Ectodermal cell (in vitro differentiated cells): ENCODE measurements around the gene CDKL4.
"Not testable (repeated sequence)": the region's sequence is repeated elsewhere in the genome, so short reads cannot be mapped to it uniquely, and the experiment has no call there.

Source experiments
- H3K27ac ChIP-seq: 2 replicates; pipeline ENCODE4 v1.7.0; 2013; ENCODE audit warnings: mild to moderate bottlenecking, low read depth, low read length; ENCODE audit not compliant: insufficient read depth, poor library complexity, severe bottlenecking
- H3K27me3 ChIP-seq: 2 replicates; pipeline ENCODE4 v1.7.0; 2013; ENCODE audit warnings: mild to moderate bottlenecking, low read length; ENCODE audit not compliant: insufficient read depth, control insufficient read depth, poor library complexity, severe bottlenecking
- H3K36me3 ChIP-seq: one replicate; pipeline ENCODE4 v1.7.0; 2013; ENCODE audit warnings: low read length; ENCODE audit not compliant: control insufficient read depth, insufficient read depth
- H3K4me1 ChIP-seq: one replicate; pipeline ENCODE4 v1.7.0; 2013; ENCODE audit warnings: low read length; ENCODE audit not compliant: control insufficient read depth, insufficient read depth
- H3K4me3 ChIP-seq: 2 replicates; pipeline ENCODE4 v1.7.0; 2013; ENCODE audit warnings: low read depth, low read length, control low read depth; ENCODE audit not compliant: insufficient read depth
- H3K9me3 ChIP-seq: 2 replicates; pipeline ENCODE4 v1.7.0; 2013; ENCODE audit warnings: mild to moderate bottlenecking, low read length, moderate library complexity; ENCODE audit not compliant: control insufficient read depth
- WGBS, 2 experiments: methylation state at CpG; one replicate each; pipeline ENCODE4 v1.1.7; 2013; ENCODE audit warnings: missing lambda C conversion rate in 2 of 2; 5-methylcytosine and 5-hydroxymethylcytosine counted together

The CDKL4 gene

DNA sequence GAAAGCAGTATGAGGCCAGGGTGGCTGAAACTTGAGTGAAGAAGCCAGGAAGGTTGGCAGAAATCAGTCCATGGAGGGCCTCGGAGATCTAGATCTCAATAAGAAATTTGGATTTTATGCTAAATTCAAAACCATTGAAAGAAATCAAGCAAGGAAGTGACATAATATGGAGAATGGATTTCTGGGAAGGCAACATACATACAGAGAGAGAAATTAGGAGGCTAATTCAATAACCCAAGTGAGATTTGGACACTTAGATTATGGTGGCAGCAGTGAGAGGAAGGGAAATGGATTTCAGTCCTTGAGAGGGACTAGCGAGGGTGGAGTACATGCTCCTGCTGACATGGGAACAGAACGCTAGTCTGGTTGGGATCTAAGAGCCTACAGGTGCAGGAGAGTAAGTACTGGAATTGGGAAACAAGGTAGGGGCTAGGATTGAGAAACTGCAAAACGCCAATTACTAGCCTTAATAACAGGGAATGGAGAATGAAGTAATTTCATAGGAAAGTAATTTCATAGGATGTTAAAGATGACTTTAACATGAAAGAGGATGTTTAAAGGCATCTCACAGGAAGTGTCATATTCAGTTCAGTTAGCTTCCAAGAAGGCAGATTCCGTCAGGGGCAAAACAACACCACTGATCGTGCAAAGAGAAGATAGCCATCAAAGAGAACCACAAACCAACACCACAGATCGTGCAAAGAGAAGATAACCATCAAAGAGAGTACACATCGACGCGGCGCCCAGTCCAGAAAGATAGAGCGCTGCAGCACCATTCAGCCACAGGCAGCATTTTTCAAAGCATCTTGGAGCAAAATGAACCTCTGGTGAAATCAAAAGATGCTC, 27.2 kb downstream of the CDKL4 start:
- H3K36me3 ChIP-seq = no peaks in the 10 kb centered on the region
- no peaks in the 10 kb centered on the region for H3K9me3 ChIP-seq
- no peaks in the 10 kb centered on the region for H3K27me3 ChIP-seq
- no peak overlapping the region for H3K4me3 ChIP-seq
- WGBS, 2 experiments = 87% methylated on average over 12 of the region's 12 CpGs
- H3K27ac ChIP-seq = no peak overlapping the region
- no peaks in the 10 kb centered on the region for H3K4me1 ChIP-seq

GRCh38 chr2:39215545-39215944, 28.2 kb downstream of the CDKL4 start:
- H3K9me3 ChIP-seq = no peaks in the 10 kb centered on the region
- no peak overlapping the region for H3K27ac ChIP-seq
- no peaks in the 10 kb centered on the region for H3K27me3 ChIP-seq
- no peaks in the 10 kb centered on the region for H3K36me3 ChIP-seq
- H3K4me1 ChIP-seq = no peaks in the 10 kb centered on the region
- 96% methylated on average over 2 of the region's 2 CpGs for WGBS, 2 experiments
- H3K4me3 ChIP-seq = no peak overlapping the region

GRCh38 chr2:39213015-39213414, 30.8 kb downstream of the CDKL4 start:
- no peaks in the 10 kb centered on the region for H3K4me1 ChIP-seq
- no peak overlapping the region for H3K4me3 ChIP-seq
- H3K9me3 ChIP-seq = no peaks in the 10 kb centered on the region
- WGBS, 2 experiments = 94 to 100% methylated on average over 1 of the region's 1 CpG
- H3K27ac ChIP-seq = no peak overlapping the region
- H3K36me3 ChIP-seq = no peaks in the 10 kb centered on the region
- H3K27me3 ChIP-seq = no peaks in the 10 kb centered on the region

- H3K4me3 ChIP-seq = no peak overlapping the region
- WGBS, 2 experiments = 86 to 100% methylated on average over 1 of the region's 1 CpG
These were observed 32.9 kb downstream of the CDKL4 start for GRCh38 chr2:39210846-39211245.

DNA sequence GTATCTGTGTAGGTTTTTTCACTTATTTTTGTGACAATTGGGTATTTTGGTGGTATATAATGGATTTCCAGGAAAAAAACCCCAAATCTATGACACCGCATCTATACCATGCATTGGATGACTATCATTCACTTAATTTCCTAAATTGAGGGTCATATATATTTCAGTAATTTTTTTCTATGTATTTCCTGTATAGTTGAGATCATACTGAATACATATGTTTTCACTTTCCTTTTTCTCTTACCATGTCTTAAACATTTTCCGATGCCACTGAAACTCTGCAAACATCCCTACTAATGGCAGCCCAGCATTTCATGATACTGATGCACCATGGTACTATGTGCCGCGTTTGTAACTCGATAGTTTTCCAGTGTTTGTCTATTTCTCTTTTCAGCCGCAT, 40.4 kb downstream of the CDKL4 start:
- no peak overlapping the region for H3K27ac ChIP-seq
- H3K36me3 ChIP-seq = no peaks in the 10 kb centered on the region
- WGBS, 2 experiments = 92 to 95% methylated on average over 4 to 5 of the region's 6 CpGs

More at GRCh38 chr2:39210846-39211245, 32.9 kb downstream of the CDKL4 start:
- no peaks in the 10 kb centered on the region for H3K9me3 ChIP-seq
- H3K27me3 ChIP-seq = no peaks in the 10 kb centered on the region
- H3K4me1 ChIP-seq = no peaks in the 10 kb centered on the region
- no peaks in the 10 kb centered on the region for H3K36me3 ChIP-seq
- no peak overlapping the region for H3K27ac ChIP-seq

GRCh38 chr2:39202639-39203369, 41.0 kb downstream of the CDKL4 start:
- H3K27me3 ChIP-seq = no peaks in the 10 kb centered on the region
- H3K27ac ChIP-seq = no peak overlapping the region
- H3K9me3 ChIP-seq = no peaks in the 10 kb centered on the region
- 80 to 93% methylated on average over 1 of the region's 1 CpG for WGBS, 2 experiments
- no peaks in the 10 kb centered on the region for H3K36me3 ChIP-seq
- H3K4me1 ChIP-seq = no peaks in the 10 kb centered on the region
- no peak overlapping the region for H3K4me3 ChIP-seq

More for the DNA sequence above, 40.4 kb downstream of the CDKL4 start:
- Histone ChIP-seq H3K4me3 (no peak overlapping the region), H3K27me3 (no peaks in the 10 kb centered on the region), H3K4me1 (no peaks in the 10 kb centered on the region), H3K9me3 (no peaks in the 10 kb centered on the region)

- H3K9me3 ChIP-seq, H3K27ac ChIP-seq, H3K36me3 ChIP-seq, H3K4me3 ChIP-seq, H3K27me3 ChIP-seq, H3K4me1 ChIP-seq: not testable (repeated sequence)
- 95 to 100% methylated on average over 2 of the region's 2 CpGs for WGBS, 2 experiments
These were observed 46.8 kb downstream of the CDKL4 start for GRCh38 chr2:39197003-39197402.

DNA sequence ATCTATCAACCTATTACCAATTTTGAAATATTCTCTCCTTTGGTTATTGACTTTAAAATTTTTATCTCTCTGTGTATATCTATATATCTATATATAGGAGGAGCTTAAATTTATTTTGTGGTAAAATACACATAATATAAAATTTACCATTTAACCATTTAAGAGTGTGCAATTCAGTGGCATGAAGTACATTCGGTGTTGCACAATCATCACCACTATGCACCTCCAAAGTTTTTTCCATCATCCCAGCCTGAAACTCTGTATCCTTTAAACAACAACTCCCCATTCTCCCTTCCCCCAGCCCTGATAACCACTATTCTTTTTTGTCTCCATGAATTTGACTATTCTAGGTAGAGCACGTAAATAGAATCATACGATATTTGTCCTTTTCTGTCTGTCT, 49.1 kb downstream of the CDKL4 start:
- Histone ChIP-seq H3K4me3 (no peak overlapping the region), H3K36me3 (no peaks in the 10 kb centered on the region), H3K27me3 (no peaks in the 10 kb centered on the region), H3K9me3 (no peaks in the 10 kb centered on the region), H3K4me1 (no peaks in the 10 kb centered on the region), H3K27ac (no peak overlapping the region)
- WGBS, 2 experiments = 90 to 96% methylated on average over 3 of the region's 3 CpGs

DNA sequence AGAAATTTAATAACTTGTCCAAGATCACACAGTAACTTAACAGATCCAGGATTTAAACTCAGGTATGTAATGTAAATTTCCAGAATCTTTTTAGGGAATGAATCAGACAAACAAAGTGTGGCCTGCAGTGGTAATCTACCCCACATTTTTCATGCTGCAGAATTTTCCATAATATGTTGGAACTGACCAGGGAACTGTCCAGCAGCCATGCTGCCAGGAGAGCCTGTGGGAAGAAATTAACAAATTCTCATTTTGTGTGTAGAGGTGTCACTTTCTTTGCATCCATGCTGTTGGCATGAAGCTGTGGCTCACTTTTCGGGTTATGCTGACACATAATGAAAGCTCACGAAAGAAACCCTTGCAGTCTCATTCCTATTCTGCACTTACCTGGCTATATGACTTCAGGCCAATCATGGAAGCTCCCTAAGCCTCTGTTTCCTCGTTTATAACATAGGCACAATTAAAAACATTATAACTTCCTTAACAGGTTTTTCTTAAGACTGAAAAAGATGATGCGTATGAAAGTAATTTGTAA, 54.7 kb downstream of the CDKL4 start:
- H3K9me3 ChIP-seq = no peaks in the 10 kb centered on the region
- no peaks in the 10 kb centered on the region for H3K4me1 ChIP-seq
- no peaks in the 10 kb centered on the region for H3K36me3 ChIP-seq
- 80 to 95% methylated on average over 3 to 4 of the region's 4 CpGs for WGBS, 2 experiments
- no peaks in the 10 kb centered on the region for H3K27me3 ChIP-seq
- H3K4me3 ChIP-seq = no peak overlapping the region
- no peak overlapping the region for H3K27ac ChIP-seq

DNA sequence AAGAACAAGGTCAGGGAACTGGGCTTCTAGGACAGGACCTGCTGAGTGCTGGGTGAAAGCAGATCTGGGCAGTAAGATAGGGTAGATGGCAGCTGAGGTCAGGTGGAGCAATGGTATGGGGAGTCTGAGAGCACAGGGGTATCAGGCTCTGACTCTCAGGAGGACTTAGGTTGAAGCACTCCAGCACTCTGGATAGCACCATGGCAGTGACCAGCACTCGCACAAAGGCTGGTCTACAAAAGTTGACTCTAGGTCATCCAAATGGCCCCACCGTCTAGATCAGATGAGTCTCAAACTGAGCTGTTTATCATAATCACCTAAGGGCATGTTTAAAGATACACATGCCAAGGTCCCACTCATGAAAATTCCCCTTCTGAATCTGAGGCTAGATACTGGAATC, 60.1 kb downstream of the CDKL4 start:
- no peaks in the 10 kb centered on the region for H3K27me3 ChIP-seq
- no peaks in the 10 kb centered on the region for H3K36me3 ChIP-seq
- H3K4me3 ChIP-seq = no peak overlapping the region
- H3K4me1 ChIP-seq = no peaks in the 10 kb centered on the region
- no peaks in the 10 kb centered on the region for H3K9me3 ChIP-seq
- 88 to 93% methylated on average over 2 of the region's 2 CpGs for WGBS, 2 experiments
- H3K27ac ChIP-seq = no peak overlapping the region
